ENCODE results near the gene TPSG1.
"Not testable (repeated sequence)": the region's sequence is repeated elsewhere in the genome, so short reads cannot be mapped to it uniquely, and the experiment has no call there.

Gene TPSG1

DNA sequence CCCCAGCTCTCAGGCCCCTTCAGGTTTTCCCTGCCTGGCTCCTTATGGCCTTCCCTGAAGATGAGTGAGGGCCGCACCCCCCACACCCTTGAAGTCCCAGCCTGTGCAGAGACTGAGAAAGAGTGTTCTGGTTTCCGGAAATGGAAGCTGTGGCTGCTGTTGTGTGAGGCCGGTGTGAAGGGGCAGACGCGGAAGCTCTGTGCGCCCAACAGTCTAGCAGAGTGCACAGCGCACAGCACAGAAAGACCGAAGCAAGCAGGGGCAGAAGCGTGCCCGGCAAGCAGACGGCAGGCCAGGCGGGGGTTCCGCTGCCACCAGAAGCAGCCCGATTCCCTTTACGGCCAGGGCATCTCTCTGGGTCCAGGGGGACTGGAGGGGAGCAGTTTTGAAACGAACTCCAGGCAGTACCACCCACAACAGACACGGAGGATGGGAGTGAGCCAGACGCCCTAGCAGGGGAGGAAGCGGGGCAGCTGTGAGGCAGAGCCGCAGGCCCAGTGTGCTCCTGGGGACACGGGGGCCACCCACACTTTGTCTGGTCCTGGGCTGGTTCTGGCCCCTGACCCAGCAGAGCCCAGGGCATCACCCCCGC lies 16.7 kb downstream of the TPSG1 start:
- Histone ChIP-seq H3K4me3 (ENCODE audit: low read depth in 1 of 5, low read length in 5 of 5) (no peak overlapping the region), H3K36me3 (ENCODE audit: control insufficient read depth in 5 of 5, insufficient read depth in 5 of 5, low read length in 5 of 5) (no peaks in the 10 kb centered on the region), H3K4me1 (ENCODE audit: control insufficient read depth in 5 of 5, insufficient read depth in 5 of 5, low read length in 5 of 5) (no peaks in the 10 kb centered on the region), H3K27ac (ENCODE audit: low read depth, low read length) (no peak overlapping the region), H3K9ac (ENCODE audit: low read length in 5 of 5) (no peak overlapping the region), H3K27me3 (ENCODE audit: control insufficient read depth in 5 of 5, insufficient read depth in 4 of 5, low read length in 5 of 5) (peaks cover 0 to 9% (median 4%) of the 10 kb centered on the region in 5 donors), H3K9me3 (ENCODE audit: control insufficient read depth in 5 of 5, low read length in 5 of 5) (no peaks in the 10 kb centered on the region)

DNA sequence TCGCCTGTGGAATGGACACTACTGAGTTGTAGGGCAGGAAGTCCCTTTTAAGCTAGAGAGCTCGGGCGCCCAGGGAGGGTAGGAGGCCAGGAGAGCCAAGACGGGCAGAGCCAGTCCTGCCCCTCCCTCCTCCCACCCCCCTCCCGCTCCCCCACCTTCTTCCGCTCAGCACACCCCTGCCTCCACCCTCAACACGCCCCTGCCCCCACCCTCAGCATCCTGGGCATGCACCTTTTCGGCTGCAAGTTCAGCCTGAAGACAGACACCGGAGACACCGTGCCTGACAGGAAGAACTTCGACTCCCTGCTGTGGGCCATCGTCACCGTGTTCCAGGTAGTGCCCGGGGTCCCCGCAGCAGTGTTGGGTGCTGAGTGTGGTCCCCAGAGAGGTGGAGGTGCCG lies 18.3 kb downstream of the TPSG1 start:
- no peaks in the 10 kb centered on the region for H3K9me3 ChIP-seq (ENCODE audit: control insufficient read depth in 5 of 5, low read length in 5 of 5)
- H3K36me3 ChIP-seq (ENCODE audit: control insufficient read depth in 5 of 5, insufficient read depth in 5 of 5, low read length in 5 of 5): no peaks in the 10 kb centered on the region
- no peak overlapping the region for H3K9ac ChIP-seq (ENCODE audit: low read length in 5 of 5)
- H3K27ac ChIP-seq (ENCODE audit: low read depth, low read length): no peak overlapping the region
- H3K4me3 ChIP-seq (ENCODE audit: low read depth in 1 of 5, low read length in 5 of 5): no peak overlapping the region
- no peaks in the 10 kb centered on the region for H3K4me1 ChIP-seq (ENCODE audit: control insufficient read depth in 5 of 5, insufficient read depth in 5 of 5, low read length in 5 of 5)
- H3K27me3 ChIP-seq (ENCODE audit: control insufficient read depth in 5 of 5, insufficient read depth in 4 of 5, low read length in 5 of 5): peaks cover 0 to 7% (median 4%) of the 10 kb centered on the region in 5 donors

GRCh38 chr16:1206326-1206725 lies 18.7 kb downstream of the TPSG1 start:
- H3K36me3 ChIP-seq (ENCODE audit: control insufficient read depth in 5 of 5, insufficient read depth in 5 of 5, low read length in 5 of 5): no peaks in the 10 kb centered on the region
- no peaks in the 10 kb centered on the region for H3K9me3 ChIP-seq (ENCODE audit: control insufficient read depth in 5 of 5, low read length in 5 of 5)
- no peak overlapping the region for H3K4me3 ChIP-seq (ENCODE audit: low read depth in 1 of 5, low read length in 5 of 5)
- H3K4me1 ChIP-seq (ENCODE audit: control insufficient read depth in 5 of 5, insufficient read depth in 5 of 5, low read length in 5 of 5): no peaks in the 10 kb centered on the region
- no peak overlapping the region for H3K27ac ChIP-seq (ENCODE audit: low read depth, low read length)
- no peak overlapping the region for H3K9ac ChIP-seq (ENCODE audit: low read length in 5 of 5)
- peaks cover 0 to 7% (median 4%) of the 10 kb centered on the region in 5 donors for H3K27me3 ChIP-seq (ENCODE audit: control insufficient read depth in 5 of 5, insufficient read depth in 4 of 5, low read length in 5 of 5)

DNA sequence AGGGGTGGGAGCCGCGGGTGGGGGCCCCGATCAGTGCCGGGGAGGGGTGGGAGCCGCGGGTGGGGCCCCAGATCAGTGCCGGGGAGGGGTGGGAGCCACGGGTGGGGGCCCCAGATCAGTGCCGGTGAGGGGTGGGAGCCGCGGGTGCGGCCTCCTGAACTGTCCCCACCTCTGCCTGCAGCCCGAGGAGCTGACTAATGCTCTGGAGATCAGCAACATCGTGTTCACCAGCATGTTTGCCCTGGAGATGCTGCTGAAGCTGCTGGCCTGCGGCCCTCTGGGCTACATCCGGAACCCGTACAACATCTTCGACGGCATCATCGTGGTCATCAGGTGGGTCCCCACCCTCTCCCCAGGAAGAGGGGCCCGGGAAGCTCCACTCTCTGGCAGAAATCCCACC lies 20.1 kb downstream of the TPSG1 start:
- no peak overlapping the region for H3K9ac ChIP-seq (ENCODE audit: low read length in 5 of 5)
- H3K4me3 ChIP-seq (ENCODE audit: low read depth in 1 of 5, low read length in 5 of 5): no peak overlapping the region
- no peaks in the 10 kb centered on the region for H3K4me1 ChIP-seq (ENCODE audit: control insufficient read depth in 5 of 5, insufficient read depth in 5 of 5, low read length in 5 of 5)
- H3K9me3 ChIP-seq (ENCODE audit: control insufficient read depth in 5 of 5, low read length in 5 of 5): no peaks in the 10 kb centered on the region
- peaks cover 0 to 7% (median 4%) of the 10 kb centered on the region in 5 donors for H3K27me3 ChIP-seq (ENCODE audit: control insufficient read depth in 5 of 5, insufficient read depth in 4 of 5, low read length in 5 of 5)
- H3K27ac ChIP-seq (ENCODE audit: low read depth, low read length): no peak overlapping the region
- H3K36me3 ChIP-seq (ENCODE audit: control insufficient read depth in 5 of 5, insufficient read depth in 5 of 5, low read length in 5 of 5): no peaks in the 10 kb centered on the region

DNA sequence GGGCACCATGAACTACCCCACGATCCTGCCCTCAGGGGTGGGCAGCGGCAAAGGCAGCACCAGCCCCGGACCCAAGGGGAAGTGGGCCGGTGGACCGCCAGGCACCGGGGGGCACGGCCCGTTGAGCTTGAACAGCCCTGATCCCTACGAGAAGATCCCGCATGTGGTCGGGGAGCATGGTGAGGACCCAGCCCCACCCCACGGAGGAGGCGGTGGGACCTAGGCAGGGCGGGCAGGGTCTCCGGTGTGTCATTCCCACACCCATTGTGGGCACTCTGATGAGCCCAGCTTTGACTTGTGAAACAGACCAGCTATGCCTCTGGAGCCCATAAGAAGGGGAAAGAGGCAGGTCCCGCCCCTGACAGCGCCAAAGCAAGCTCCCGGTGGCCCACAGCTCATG lies 22.8 kb downstream of the TPSG1 start:
- no peaks in the 10 kb centered on the region for H3K4me1 ChIP-seq (ENCODE audit: control insufficient read depth in 5 of 5, insufficient read depth in 5 of 5, low read length in 5 of 5)
- H3K36me3 ChIP-seq (ENCODE audit: control insufficient read depth in 5 of 5, insufficient read depth in 5 of 5, low read length in 5 of 5): no peaks in the 10 kb centered on the region
- no peak overlapping the region for H3K27ac ChIP-seq (ENCODE audit: low read depth, low read length)
- H3K9ac ChIP-seq (ENCODE audit: low read length in 5 of 5): no peak overlapping the region
- H3K9me3 ChIP-seq (ENCODE audit: control insufficient read depth in 5 of 5, low read length in 5 of 5): no peaks in the 10 kb centered on the region
- H3K4me3 ChIP-seq (ENCODE audit: low read depth in 1 of 5, low read length in 5 of 5): no peak overlapping the region
- H3K27me3 ChIP-seq (ENCODE audit: control insufficient read depth in 5 of 5, insufficient read depth in 4 of 5, low read length in 5 of 5): peaks cover 0 to 4% (median 2%) of the 10 kb centered on the region in 5 donors

- Histone ChIP-seq H3K4me3 (ENCODE audit: low read depth in 1 of 5, low read length in 5 of 5) (no peak overlapping the region), H3K9ac (ENCODE audit: low read length in 5 of 5) (no peak overlapping the region), H3K36me3 (ENCODE audit: control insufficient read depth in 5 of 5, insufficient read depth in 5 of 5, low read length in 5 of 5) (no peaks in the 10 kb centered on the region), H3K4me1 (ENCODE audit: control insufficient read depth in 5 of 5, insufficient read depth in 5 of 5, low read length in 5 of 5) (no peaks in the 10 kb centered on the region), H3K27me3 (ENCODE audit: control insufficient read depth in 5 of 5, insufficient read depth in 4 of 5, low read length in 5 of 5) (peaks cover 0 to 11% (median 5%) of the 10 kb centered on the region in 5 donors), H3K9me3 (ENCODE audit: control insufficient read depth in 5 of 5, low read length in 5 of 5) (no peaks in the 10 kb centered on the region), H3K27ac (ENCODE audit: low read depth, low read length) (no peak overlapping the region)
These were observed 23.6 kb downstream of the TPSG1 start for GRCh38 chr16:1201444-1201843.

DNA sequence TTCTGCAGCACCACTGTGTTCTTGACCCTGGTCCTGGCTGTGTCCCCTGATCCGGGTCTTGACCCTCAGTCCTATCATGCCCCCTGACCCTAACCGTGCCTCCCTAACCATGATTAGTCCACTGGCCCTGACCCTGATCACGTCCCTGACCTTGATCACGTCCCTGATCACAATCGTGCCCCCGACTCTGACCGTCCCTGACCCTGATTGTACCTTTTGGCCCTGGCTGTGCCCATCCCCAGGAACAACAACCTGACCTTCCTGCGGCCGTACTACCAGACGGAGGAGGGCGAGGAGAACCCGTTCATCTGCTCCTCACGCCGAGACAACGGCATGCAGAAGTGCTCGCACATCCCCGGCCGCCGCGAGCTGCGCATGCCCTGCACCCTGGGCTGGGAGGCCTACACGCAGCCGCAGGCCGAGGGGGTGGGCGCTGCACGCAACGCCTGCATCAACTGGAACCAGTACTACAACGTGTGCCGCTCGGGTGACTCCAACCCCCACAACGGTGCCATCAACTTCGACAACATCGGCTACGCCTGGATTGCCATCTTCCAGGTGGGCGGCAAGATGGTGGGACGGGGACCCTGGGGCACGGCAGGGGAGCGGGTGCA lies 24.9 kb downstream of the TPSG1 start:
- H3K4me1 ChIP-seq (ENCODE audit: control insufficient read depth in 5 of 5, insufficient read depth in 5 of 5, low read length in 5 of 5): no peaks in the 10 kb centered on the region
- H3K9ac ChIP-seq (ENCODE audit: low read length in 5 of 5): no peak overlapping the region
- H3K4me3 ChIP-seq (ENCODE audit: low read depth in 1 of 5, low read length in 5 of 5): no peak overlapping the region
- H3K36me3 ChIP-seq (ENCODE audit: control insufficient read depth in 5 of 5, insufficient read depth in 5 of 5, low read length in 5 of 5): no peaks in the 10 kb centered on the region
- H3K27me3 ChIP-seq (ENCODE audit: control insufficient read depth in 5 of 5, insufficient read depth in 4 of 5, low read length in 5 of 5): peaks cover 3 to 17% (median 8%) of the 10 kb centered on the region in 5 donors
- no peak overlapping the region for H3K27ac ChIP-seq (ENCODE audit: low read depth, low read length)
- H3K9me3 ChIP-seq (ENCODE audit: control insufficient read depth in 5 of 5, low read length in 5 of 5): no peaks in the 10 kb centered on the region

DNA sequence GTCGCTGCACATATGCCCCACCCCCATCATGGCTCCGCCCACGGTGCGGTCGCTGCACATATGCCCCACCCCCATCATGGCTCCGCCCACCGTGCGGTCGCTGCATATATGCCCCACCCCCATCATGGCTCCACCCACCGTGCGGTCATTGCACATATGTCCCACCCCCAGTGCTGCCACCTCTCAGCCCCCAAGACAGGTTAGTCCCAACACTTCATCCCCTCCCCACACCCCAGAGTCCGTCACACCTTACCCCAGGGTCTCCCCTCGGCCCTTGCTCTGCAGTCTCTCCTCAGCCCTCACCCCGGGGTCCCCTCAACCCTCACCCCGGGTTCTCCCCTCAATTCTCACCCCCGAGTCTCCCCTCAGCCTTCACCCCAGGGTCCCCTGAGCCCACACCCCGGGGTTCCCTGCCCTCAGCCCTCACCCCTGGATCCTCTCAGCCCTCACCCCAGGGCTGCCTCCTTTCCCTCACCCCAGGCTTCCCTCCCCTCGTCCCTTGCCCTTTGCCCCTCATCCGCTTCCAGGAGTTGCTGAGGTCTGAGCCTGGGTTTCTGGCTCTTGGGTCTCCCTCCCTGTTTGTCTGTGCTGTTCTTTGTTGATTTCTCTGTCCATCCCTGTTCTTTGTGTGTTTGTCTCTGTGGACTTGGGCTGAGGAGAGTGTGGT lies 25.6 kb downstream of the TPSG1 start:
- no peaks in the 10 kb centered on the region for H3K36me3 ChIP-seq (ENCODE audit: control insufficient read depth in 5 of 5, insufficient read depth in 5 of 5, low read length in 5 of 5)
- no peaks in the 10 kb centered on the region for H3K4me1 ChIP-seq (ENCODE audit: control insufficient read depth in 5 of 5, insufficient read depth in 5 of 5, low read length in 5 of 5)
- no peak overlapping the region for H3K4me3 ChIP-seq (ENCODE audit: low read depth in 1 of 5, low read length in 5 of 5)
- peaks cover 3 to 17% (median 10%) of the 10 kb centered on the region in 5 donors for H3K27me3 ChIP-seq (ENCODE audit: control insufficient read depth in 5 of 5, insufficient read depth in 4 of 5, low read length in 5 of 5)
- H3K27ac ChIP-seq (ENCODE audit: low read depth, low read length): no peak overlapping the region
- H3K9ac ChIP-seq (ENCODE audit: low read length in 5 of 5): no peak overlapping the region
- no peaks in the 10 kb centered on the region for H3K9me3 ChIP-seq (ENCODE audit: control insufficient read depth in 5 of 5, low read length in 5 of 5)

DNA sequence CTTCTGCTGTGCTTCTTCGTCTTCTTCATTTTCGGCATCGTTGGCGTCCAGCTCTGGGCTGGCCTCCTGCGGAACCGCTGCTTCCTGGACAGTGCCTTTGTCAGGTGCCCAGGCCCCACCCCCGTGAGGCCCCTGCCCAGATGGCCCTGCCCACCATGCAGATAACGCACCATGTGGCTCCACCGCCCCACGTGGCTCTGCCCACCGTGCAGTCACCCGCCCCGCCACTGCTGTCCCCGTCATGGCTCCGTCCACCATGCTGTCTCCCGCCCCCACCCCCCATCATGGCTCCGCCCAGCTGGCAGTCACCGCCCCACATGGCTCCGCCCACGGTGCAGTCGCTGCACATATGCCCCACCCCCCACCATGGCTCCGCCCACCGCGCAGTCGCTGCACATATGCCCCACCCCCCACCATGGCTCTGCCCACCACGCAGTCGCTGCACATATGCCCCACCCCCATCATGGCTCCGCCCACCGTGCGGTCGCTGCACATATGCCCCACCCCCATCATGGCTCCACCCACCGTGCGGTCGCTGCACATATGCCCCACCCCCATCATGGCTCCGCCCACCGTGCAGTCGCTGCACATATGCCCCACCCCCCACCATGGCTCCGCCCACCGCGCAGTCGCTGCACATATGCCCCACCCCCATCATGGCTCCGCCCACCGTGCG lies 26.3 kb downstream of the TPSG1 start:
- H3K9me3 ChIP-seq (ENCODE audit: control insufficient read depth in 5 of 5, low read length in 5 of 5); H3K36me3 ChIP-seq (ENCODE audit: control insufficient read depth in 5 of 5, insufficient read depth in 5 of 5, low read length in 5 of 5); H3K4me3 ChIP-seq (ENCODE audit: low read depth in 1 of 5, low read length in 5 of 5); H3K9ac ChIP-seq (ENCODE audit: low read length in 5 of 5); H3K4me1 ChIP-seq (ENCODE audit: control insufficient read depth in 5 of 5, insufficient read depth in 5 of 5, low read length in 5 of 5); H3K27ac ChIP-seq (ENCODE audit: low read depth, low read length): not testable (repeated sequence)
- peaks cover 3 to 17% (median 10%) of the 10 kb centered on the region in 5 donors for H3K27me3 ChIP-seq (ENCODE audit: control insufficient read depth in 5 of 5, insufficient read depth in 4 of 5, low read length in 5 of 5)

GRCh38 chr16:1198194-1198593 lies 26.9 kb downstream of the TPSG1 start:
- peaks cover 3 to 17% (median 14%) of the 10 kb centered on the region in 5 donors for H3K27me3 ChIP-seq (ENCODE audit: control insufficient read depth in 5 of 5, insufficient read depth in 4 of 5, low read length in 5 of 5)
- H3K27ac ChIP-seq (ENCODE audit: low read depth, low read length): no peak overlapping the region
- H3K36me3 ChIP-seq (ENCODE audit: control insufficient read depth in 5 of 5, insufficient read depth in 5 of 5, low read length in 5 of 5): no peaks in the 10 kb centered on the region

More at GRCh38 chr16:1198194-1198593, 26.9 kb downstream of the TPSG1 start:
- Histone ChIP-seq H3K4me1 (ENCODE audit: control insufficient read depth in 5 of 5, insufficient read depth in 5 of 5, low read length in 5 of 5) (no peaks in the 10 kb centered on the region), H3K4me3 (ENCODE audit: low read depth in 1 of 5, low read length in 5 of 5) (no peak overlapping the region), H3K9ac (ENCODE audit: low read length in 5 of 5) (no peak overlapping the region), H3K9me3 (ENCODE audit: control insufficient read depth in 5 of 5, low read length in 5 of 5) (no peaks in the 10 kb centered on the region)

Measured in subcutaneous abdominal adipose tissue (tissue), 5 donors.